Gastrocnemius medialis (tissue), 4 donors: Measurements from ENCODE around the gene CMTM2.

Experiments used
- POLR2A ChIP-seq, 2 donors: fragments of 450-650 bp; IDR thresholded peaks; one replicate each; pipeline ENCODE4 v1.6.1; 2017; ENCODE audit warnings: antibody characterized with exemption in 2 of 2, mild to moderate bottlenecking in 2 of 2, moderate library complexity in 2 of 2
- TF ChIP-seq, protein P1 (sequence below), 5 experiments: fragments of 450-650 bp in 3 of 5; fragments of 200-600 bp in 2 of 5; sonication (generic) in 2 of 5; IDR thresholded peaks in 4 of 5; conservative IDR thresholded peaks in 1 of 5; 1 replicate in 4 of 5; 2 replicates in 1 of 5; pipeline ENCODE4 v1.5.1; 2016 to 2019; ENCODE audit warnings: antibody characterized with exemption in 5 of 5, mild to moderate bottlenecking in 3 of 5, moderate library complexity in 3 of 5

DNA sequence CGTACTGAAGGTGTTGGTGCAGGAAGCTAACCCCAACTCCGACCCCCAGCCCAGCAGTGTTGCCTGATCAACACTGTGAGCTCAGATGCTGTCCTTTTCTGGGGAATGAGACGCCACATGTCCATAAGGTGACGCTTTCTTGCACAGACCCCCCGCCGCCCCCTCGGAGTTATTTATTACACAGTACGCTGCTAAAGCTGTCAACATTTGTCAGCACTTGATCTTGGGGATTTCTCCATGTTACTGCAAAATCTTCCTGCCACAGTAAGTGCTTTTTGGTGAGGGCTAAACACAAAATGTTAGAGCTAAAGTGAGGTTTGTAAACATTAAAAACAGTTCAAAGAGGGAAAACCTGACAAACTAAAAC is 41.1 kb downstream of the CMTM2 start:
- TF ChIP-seq, protein P1, sequence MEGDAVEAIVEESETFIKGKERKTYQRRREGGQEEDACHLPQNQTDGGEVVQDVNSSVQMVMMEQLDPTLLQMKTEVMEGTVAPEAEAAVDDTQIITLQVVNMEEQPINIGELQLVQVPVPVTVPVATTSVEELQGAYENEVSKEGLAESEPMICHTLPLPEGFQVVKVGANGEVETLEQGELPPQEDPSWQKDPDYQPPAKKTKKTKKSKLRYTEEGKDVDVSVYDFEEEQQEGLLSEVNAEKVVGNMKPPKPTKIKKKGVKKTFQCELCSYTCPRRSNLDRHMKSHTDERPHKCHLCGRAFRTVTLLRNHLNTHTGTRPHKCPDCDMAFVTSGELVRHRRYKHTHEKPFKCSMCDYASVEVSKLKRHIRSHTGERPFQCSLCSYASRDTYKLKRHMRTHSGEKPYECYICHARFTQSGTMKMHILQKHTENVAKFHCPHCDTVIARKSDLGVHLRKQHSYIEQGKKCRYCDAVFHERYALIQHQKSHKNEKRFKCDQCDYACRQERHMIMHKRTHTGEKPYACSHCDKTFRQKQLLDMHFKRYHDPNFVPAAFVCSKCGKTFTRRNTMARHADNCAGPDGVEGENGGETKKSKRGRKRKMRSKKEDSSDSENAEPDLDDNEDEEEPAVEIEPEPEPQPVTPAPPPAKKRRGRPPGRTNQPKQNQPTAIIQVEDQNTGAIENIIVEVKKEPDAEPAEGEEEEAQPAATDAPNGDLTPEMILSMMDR (IDR thresholded peaks at IDR 0.05 in 4 of 5, conservative IDR thresholded peaks at IDR 0.05 in 1 of 5) = no peak
- TF ChIP-seq POLR2A (IDR thresholded peaks at IDR 0.05) = no peak
